ENCODE results near the gene GARS1. TPM values are rescaled to one million over a fixed set of nuclear protein-coding genes. Genes with fewer than 3 reads are reported as not detected.

Gene GARS1
- polyA plus RNA-seq, 1 experiment: 1,118 TPM

- DNase-seq (ENCODE audit: low read depth): no peak
- ChIA-PET CTCF (no interaction called here), POLR2A (no interaction called here)
- H3K4me3 ChIP-seq (ENCODE audit: low read depth, low read length): no peak overlapping the region
- TF ChIP-seq CTCF (IDR thresholded peaks at IDR 0.05; ENCODE audit: insufficient read depth, low read depth, low read length): no peak
- no peaks in the 10 kb centered on the region for H3K27me3 ChIP-seq (ENCODE audit: control insufficient read depth, insufficient read depth, low read length)
- H3K36me3 ChIP-seq (ENCODE audit: control insufficient read depth, insufficient read depth, low read length): peaks cover 24% of the 10 kb centered on the region
Measured at GRCh38 chr7:30612658-30613265, 18.1 kb downstream of the GARS1 start.

- H3K27me3 ChIP-seq (ENCODE audit: control insufficient read depth, insufficient read depth, low read length): no peaks in the 10 kb centered on the region
- DNase-seq (ENCODE audit: low read depth): no peak
- no peak for TF ChIP-seq CTCF (IDR thresholded peaks at IDR 0.05; ENCODE audit: insufficient read depth, low read depth, low read length)
- ChIA-PET POLR2A (interaction anchor here (0.7 kb wide), 1 partner anchor 10 kb away, joined by 16 read pairs; no protein-coding TSS in a partner anchor), CTCF (interaction anchor here (0.6 to 1.1 kb wide), 2 partner anchors 8 to 416 kb away, joined by 3 to 5 read pairs; no protein-coding TSS in a partner anchor)
- peaks cover 27% of the 10 kb centered on the region for H3K36me3 ChIP-seq (ENCODE audit: control insufficient read depth, insufficient read depth, low read length)
- no peak overlapping the region for H3K4me3 ChIP-seq (ENCODE audit: low read depth, low read length)
Measured at GRCh38 chr7:30613366-30614325, 19.0 kb downstream of the GARS1 start.

GRCh38 chr7:30616318-30616717 lies 21.6 kb downstream of the GARS1 start:
- no peaks in the 10 kb centered on the region for H3K27me3 ChIP-seq (ENCODE audit: control insufficient read depth, insufficient read depth, low read length)
- peaks cover 27% of the 10 kb centered on the region for H3K36me3 ChIP-seq (ENCODE audit: control insufficient read depth, insufficient read depth, low read length)
- H3K4me3 ChIP-seq (ENCODE audit: low read depth, low read length): no peak overlapping the region
- DNase-seq (ENCODE audit: low read depth): no peak
- CTCF ChIA-PET: no interaction called here
- POLR2A ChIA-PET: no interaction called here
- TF ChIP-seq CTCF (IDR thresholded peaks at IDR 0.05; ENCODE audit: insufficient read depth, low read depth, low read length): no peak

GRCh38 chr7:30617359-30617758 lies 22.7 kb downstream of the GARS1 start:
- H3K4me3 ChIP-seq (ENCODE audit: low read depth, low read length): no peak overlapping the region
- DNase-seq (ENCODE audit: low read depth): no peak
- no peak for TF ChIP-seq CTCF (IDR thresholded peaks at IDR 0.05; ENCODE audit: insufficient read depth, low read depth, low read length)
- no peaks in the 10 kb centered on the region for H3K27me3 ChIP-seq (ENCODE audit: control insufficient read depth, insufficient read depth, low read length)
- H3K36me3 ChIP-seq (ENCODE audit: control insufficient read depth, insufficient read depth, low read length): peaks cover 32% of the 10 kb centered on the region
- ChIA-PET POLR2A (no interaction called here), CTCF (interaction anchor here (0.6 kb wide), 1 partner anchor 10 kb away, joined by 4 read pairs; no protein-coding TSS in a partner anchor)

GRCh38 chr7:30618080-30618676 lies 23.5 kb downstream of the GARS1 start:
- peaks cover 32% of the 10 kb centered on the region for H3K36me3 ChIP-seq (ENCODE audit: control insufficient read depth, insufficient read depth, low read length)

More at GRCh38 chr7:30618080-30618676, 23.5 kb downstream of the GARS1 start:
- CTCF ChIA-PET: interaction anchor here (0.6 to 1.4 kb wide), 3 partner anchors 11 to 1165 kb away, joined by 3 read pairs; no protein-coding TSS in a partner anchor
- TF ChIP-seq CTCF (IDR thresholded peaks at IDR 0.05; ENCODE audit: insufficient read depth, low read depth, low read length): no peak
- Histone ChIP-seq H3K27me3 (ENCODE audit: control insufficient read depth, insufficient read depth, low read length) (no peaks in the 10 kb centered on the region), H3K4me3 (ENCODE audit: low read depth, low read length) (no peak overlapping the region)
- DNase-seq (ENCODE audit: low read depth): no peak
- POLR2A ChIA-PET: no interaction called here

Measured in BJ (cell line).